CD4-positive, alpha-beta T cell (primary cell): ENCODE measurements around the gene PCDHGB3. TPM values are rescaled to one million over a fixed set of nuclear protein-coding genes. Genes with fewer than 3 reads are reported as not detected.

Source experiments
- ATAC-seq: fragments of 200-7000 bp; cut with Tn5 transposase; one replicate; pipeline ENCODE4 v1.10.0; 2022; ENCODE audit warnings: mild to moderate bottlenecking; ENCODE audit not compliant: poor library complexity
- CTCF ChIA-PET: fragments of 350-600 bp; sonication (Branson Sonifier 250); formaldehyde crosslinking; loops from one replicate; lab custom pipeline; 2021; ENCODE audit warnings: antibody characterized with exemption, inconsistent platforms; lab: Charles Lee
- POLR2A ChIA-PET: fragments of 350-600 bp; sonication (Branson Sonifier 250); formaldehyde crosslinking; loops from one replicate; lab custom pipeline; 2021; ENCODE audit warnings: antibody characterized with exemption, inconsistent platforms; lab: Charles Lee
- DNase-seq, 14 experiments: peaks; one replicate each; pipeline ENCODE4 v3.0.0-alpha.2; 2013 to 2020; ENCODE audit warnings: mixed read lengths in 2 of 14
- H3K27ac ChIP-seq, 2 donors: one replicate each; pipeline versions ENCODE4 v1.5.1 to v1.7.0; 2013; ENCODE audit warnings: low read length in 2 of 2, low read depth in 1 of 2, mild to moderate bottlenecking in 1 of 2
- H3K27me3 ChIP-seq, 2 experiments: 1 replicate in 1 of 2; 2 replicates in 1 of 2; pipeline versions ENCODE4 v1.6.1 to v1.7.0; 2013; ENCODE audit warnings: low read length in 2 of 2, control low read depth in 1 of 2, mild to moderate bottlenecking in 1 of 2, moderate library complexity in 1 of 2; ENCODE audit not compliant: insufficient read depth in 2 of 2, control insufficient read depth in 1 of 2
- H3K36me3 ChIP-seq: one replicate; pipeline ENCODE4 v1.6.1; 2013; ENCODE audit warnings: low read length, control low read depth; ENCODE audit not compliant: insufficient read depth
- H3K4me1 ChIP-seq: one replicate; pipeline ENCODE4 v1.6.1; 2013; ENCODE audit warnings: low read length, control low read depth; ENCODE audit not compliant: insufficient read depth
- H3K4me3 ChIP-seq: one replicate; pipeline ENCODE4 v1.5.1; 2013; ENCODE audit warnings: mild to moderate bottlenecking, low read length, moderate library complexity
- H3K9me3 ChIP-seq, 2 experiments: 1 replicate in 1 of 2; 2 replicates in 1 of 2; pipeline versions ENCODE4 v1.6.1 to v1.7.0; 2013; ENCODE audit warnings: low read length in 2 of 2, mild to moderate bottlenecking in 2 of 2, control low read depth in 1 of 2, moderate library complexity in 1 of 2; ENCODE audit not compliant: control insufficient read depth in 1 of 2, insufficient read depth in 1 of 2
- H3K27ac Mint-ChIP-seq: one replicate; pipeline ENCODE4 v1.8.0; 2020; ENCODE audit warnings: mixed read lengths
- H3K27me3 Mint-ChIP-seq: one replicate; pipeline ENCODE4 v1.8.0; 2021; ENCODE audit warnings: mixed read lengths
- H3K36me3 Mint-ChIP-seq: one replicate; pipeline ENCODE4 v1.8.0; 2021; ENCODE audit warnings: low read depth, mixed read lengths
- H3K4me1 Mint-ChIP-seq: one replicate; pipeline ENCODE4 v1.8.0; 2021; ENCODE audit warnings: low read depth, mixed read lengths
- H3K4me3 Mint-ChIP-seq: one replicate; pipeline ENCODE4 v1.8.0; 2020; ENCODE audit warnings: mild to moderate bottlenecking, mixed read lengths
- H3K9me3 Mint-ChIP-seq: one replicate; pipeline ENCODE4 v1.8.0; 2020; ENCODE audit warnings: mixed read lengths
- CTCF ChIP-seq: fragments of 200-600 bp; IDR thresholded peaks from one replicate; pipeline ENCODE4 v1.8.0; 2022; ENCODE audit warnings: antibody characterized with exemption, mild to moderate bottlenecking
- intact Hi-C, 2 experiments: fragments of 100-400 bp; cut with DNase I in 1 of 2; cut with micrococcal nuclease in 1 of 2; formaldehyde crosslinking; loops; one replicate each; pipeline versions ENCODE4 v1.15.1 to v1.9.0; 2023 to 2025; cut with DNase I, micrococcal nuclease
- total RNA-seq, 174 experiments: library from RNA in 2 of 174; stranded (reverse) in 2 of 174; gene quantifications; one replicate each; pipeline ENCODE4 v1.2.3 and lab custom pipeline; 2021 to 2026

The PCDHGB3 gene
- total RNA-seq, 2 experiments from 2014 or later, result 0.11 to 0.28 TPM

GRCh38 chr5:141359790-141360426 is 10.1 kb upstream of the PCDHGB3 start, which contains the start of gene PCDHGB2:
PCDHGB2 (plus strand) TSS chr5:141359994; CDS start chr5:141360136, 142 bp downstream.
- H3K27me3 ChIP-seq, result peaks cover 55 to 88% of the 10 kb centered on the region in 2 experiments
- Mint-ChIP-seq H3K4me1 (peaks cover 6% of the 10 kb centered on the region), H3K36me3 (peaks cover 42% of the 10 kb centered on the region), H3K27me3 (peaks cover 91% of the 10 kb centered on the region), H3K9me3 (peaks cover 28% of the 10 kb centered on the region), H3K27ac (no peak within 1 kb of the TSS), H3K4me3 (peak within 1 kb of the TSS; percentile 81)
- CTCF ChIA-PET, result interaction anchor here (0.9 to 1.5 kb wide), 2 partner anchors 10 to 204 kb away, joined by 3 to 6 read pairs; partner anchors contain the start of gene PCDHGB3
- DNase-seq (peak in 3 of 14 experiments; percentile 48 to 58 (median 50)), ATAC-seq (no peak)
- H3K4me3 ChIP-seq, result peak within 1 kb of the TSS; percentile 45
- H3K36me3 ChIP-seq, result no peaks in the 10 kb centered on the region
- H3K9me3 ChIP-seq, result peaks cover 44 to 52% of the 10 kb centered on the region in 2 experiments
- peaks cover 8% of the 10 kb centered on the region for H3K4me1 ChIP-seq
- POLR2A ChIA-PET, result no interaction called here
- no peak within 1 kb of the TSS for H3K27ac ChIP-seq
- intact Hi-C loops, result loop anchor here (10.0 kb wide), 2 partner anchors 55 to 135 kb away; partner anchors contain the start of genes PCDHB14 (in 1 of the 2), PCDHGA10 (in 1 of the 2) and PCDHGB7 (in 1 of the 2)
- TF ChIP-seq CTCF, result no peak

- peaks cover 3% of the 10 kb centered on the region for H3K4me1 ChIP-seq
- no peaks in the 10 kb centered on the region for H3K36me3 ChIP-seq
- Mint-ChIP-seq H3K27me3 (peaks cover 91% of the 10 kb centered on the region), H3K9me3 (peaks cover 32% of the 10 kb centered on the region), H3K4me3 (no peak overlapping the region), H3K4me1 (peaks cover 6% of the 10 kb centered on the region), H3K27ac (no peak overlapping the region), H3K36me3 (peaks cover 47% of the 10 kb centered on the region)
- peaks cover 55 to 88% of the 10 kb centered on the region in 2 experiments for H3K27me3 ChIP-seq
- intact Hi-C loops, result loop anchor here (10.0 kb wide), 2 partner anchors 54 to 136 kb away; partner anchors contain the start of genes PCDHB14 (in 1 of the 2), PCDHGA10 (in 1 of the 2) and PCDHGB7 (in 1 of the 2)
- H3K4me3 ChIP-seq, result no peak overlapping the region
- ChIA-PET POLR2A (no interaction called here), CTCF (interaction anchor here (0.9 kb wide), 1 partner anchor 10 kb away, joined by 3 read pairs; the partner anchor contains the start of gene PCDHGB3)
- DNase-seq, result no peak
- TF ChIP-seq CTCF, result no peak
- H3K9me3 ChIP-seq, result peaks cover 44 to 52% of the 10 kb centered on the region in 2 experiments
- H3K27ac ChIP-seq, result no peak overlapping the region
- no peak for ATAC-seq
Observed at GRCh38 chr5:141360685-141361084, 9.4 kb upstream of the PCDHGB3 start.

- H3K4me3 Mint-ChIP-seq, result no peak overlapping the region
Observed at GRCh38 chr5:141362719-141363118, 7.3 kb upstream of the PCDHGB3 start.

More at GRCh38 chr5:141362719-141363118, 7.3 kb upstream of the PCDHGB3 start:
- Mint-ChIP-seq H3K36me3 (peaks cover 39% of the 10 kb centered on the region), H3K27me3 (peaks cover 89% of the 10 kb centered on the region), H3K4me1 (peaks cover 6% of the 10 kb centered on the region), H3K27ac (no peak overlapping the region), H3K9me3 (peaks cover 29% of the 10 kb centered on the region)
- ChIA-PET POLR2A (no interaction called here), CTCF (no interaction called here)
- intact Hi-C loops, result loop anchor here (10.0 kb wide), 2 partner anchors 52 to 138 kb away; partner anchors contain the start of genes PCDHB14 (in 1 of the 2), PCDHGA10 (in 1 of the 2) and PCDHGB7 (in 1 of the 2)
- Histone ChIP-seq H3K27ac (no peak overlapping the region), H3K4me1 (peaks cover 3% of the 10 kb centered on the region), H3K27me3 (peaks cover 55 to 87% of the 10 kb centered on the region in 2 experiments), H3K4me3 (no peak overlapping the region), H3K36me3 (no peaks in the 10 kb centered on the region), H3K9me3 (peaks cover 52 to 56% of the 10 kb centered on the region in 2 experiments)
- TF ChIP-seq CTCF, result no peak
- ATAC-seq (no peak), DNase-seq (no peak)
